ENCODE results near the gene DOCK9. TPM values are rescaled to one million over a fixed set of nuclear protein-coding genes. Genes with fewer than 3 reads are reported as not detected.

Gene DOCK9
- polyA plus RNA-seq, 1 donor (not counting 4 experiments of a cell fraction or from before 2014, with no cell fraction given), result 110 TPM

- dilution Hi-C loops (cut with MboI; ENCODE audit: extremely low pct_ligation_motif_present, low sequenced_read_pairs), result no loop called here
- H2AFZ ChIP-seq (ENCODE audit: control insufficient read depth, low read length), result no peak overlapping the region
Observed at GRCh38 chr13:98958443-98958794, 19.4 kb downstream of the DOCK9 start.

GRCh38 chr13:98957731-98958442 is 20.0 kb downstream of the DOCK9 start:
- Histone ChIP-seq H3K27ac (ENCODE audit: control insufficient read depth, insufficient read depth, low read length) (peak overlapping the region; percentile 34), H3K9me3 (ENCODE audit: control insufficient read depth, low read depth, low read length) (no peaks in the 10 kb centered on the region), H3K9me1 (ENCODE audit: control insufficient read depth, extremely low read depth, insufficient read depth, low read length) (peaks cover 6% of the 10 kb centered on the region), H3K4me1 (ENCODE audit: control insufficient read depth, extremely low read depth, insufficient read depth, low read length) (peaks cover 30% of the 10 kb centered on the region), H3K27me3 (ENCODE audit: control insufficient read depth, extremely low read depth, insufficient read depth, low read length) (no peaks in the 10 kb centered on the region), H3K79me2 (ENCODE audit: control insufficient read depth, insufficient read depth, low read length) (peaks cover 65% of the 10 kb centered on the region), H3K36me3 (ENCODE audit: control insufficient read depth in 2 of 2, extremely low read depth in 1 of 2, insufficient read depth in 2 of 2, low read length in 2 of 2) (peaks cover 3 to 7% of the 10 kb centered on the region in 2 experiments), H3K9ac (ENCODE audit: control insufficient read depth, extremely low read depth, insufficient read depth, low read length) (peak overlapping the region; percentile 9), H3K4me2 (ENCODE audit: control insufficient read depth, extremely low read depth, insufficient read depth, low read depth, low read length) (no peak overlapping the region), H3K4me3 (ENCODE audit: control insufficient read depth in 2 of 3, extremely low read depth in 1 of 3, insufficient read depth in 2 of 3, low read depth in 1 of 3, low read length in 3 of 3) (no peak overlapping the region), H4K20me1 (ENCODE audit: control insufficient read depth, extremely low read depth, insufficient read depth, low read length) (no peaks in the 10 kb centered on the region), H2AFZ (ENCODE audit: control insufficient read depth, low read length) (no peak overlapping the region)
- peak; percentile 36 for FAIRE-seq
- dilution Hi-C loops (cut with MboI; ENCODE audit: extremely low pct_ligation_motif_present, low sequenced_read_pairs), result no loop called here
- TF ChIP-seq EZH2 (IDR thresholded peaks at IDR 0.05; ENCODE audit: low read length), result no peak
- no peak for TF ChIP-seq CTCF (optimal IDR thresholded peaks at IDR 0.05 in 1 of 3, IDR thresholded peaks at IDR 0.05 in 1 of 3, conservative IDR thresholded peaks at IDR 0.05 in 1 of 3; ENCODE audit: extremely low read depth in 1 of 3, insufficient read depth in 2 of 3, low read length in 3 of 3)
- no peak for DNase-seq (ENCODE audit: low read depth, low spot score)

More at GRCh38 chr13:98958443-98958794, 19.4 kb downstream of the DOCK9 start:
- DNase-seq (ENCODE audit: low read depth, low spot score), result no peak
- H3K4me3 ChIP-seq (ENCODE audit: control insufficient read depth in 2 of 3, extremely low read depth in 1 of 3, insufficient read depth in 2 of 3, low read depth in 1 of 3, low read length in 3 of 3), result no peak overlapping the region
- H4K20me1 ChIP-seq (ENCODE audit: control insufficient read depth, extremely low read depth, insufficient read depth, low read length), result no peaks in the 10 kb centered on the region
- H3K27ac ChIP-seq (ENCODE audit: control insufficient read depth, insufficient read depth, low read length), result no peak overlapping the region
- H3K4me2 ChIP-seq (ENCODE audit: control insufficient read depth, extremely low read depth, insufficient read depth, low read depth, low read length), result no peak overlapping the region
- no peaks in the 10 kb centered on the region for H3K9me3 ChIP-seq (ENCODE audit: control insufficient read depth, low read depth, low read length)
- FAIRE-seq, result no peak
- no peaks in the 10 kb centered on the region for H3K27me3 ChIP-seq (ENCODE audit: control insufficient read depth, extremely low read depth, insufficient read depth, low read length)
- no peak overlapping the region for H3K9ac ChIP-seq (ENCODE audit: control insufficient read depth, extremely low read depth, insufficient read depth, low read length)
- H3K9me1 ChIP-seq (ENCODE audit: control insufficient read depth, extremely low read depth, insufficient read depth, low read length), result peaks cover 6% of the 10 kb centered on the region
- H3K4me1 ChIP-seq (ENCODE audit: control insufficient read depth, extremely low read depth, insufficient read depth, low read length), result peaks cover 30% of the 10 kb centered on the region
- peaks cover 70% of the 10 kb centered on the region for H3K79me2 ChIP-seq (ENCODE audit: control insufficient read depth, insufficient read depth, low read length)
- no peak for TF ChIP-seq EZH2 (IDR thresholded peaks at IDR 0.05; ENCODE audit: low read length)
- no peak for TF ChIP-seq CTCF (optimal IDR thresholded peaks at IDR 0.05 in 1 of 3, IDR thresholded peaks at IDR 0.05 in 1 of 3, conservative IDR thresholded peaks at IDR 0.05 in 1 of 3; ENCODE audit: extremely low read depth in 1 of 3, insufficient read depth in 2 of 3, low read length in 3 of 3)
- H3K36me3 ChIP-seq (ENCODE audit: control insufficient read depth in 2 of 2, extremely low read depth in 1 of 2, insufficient read depth in 2 of 2, low read length in 2 of 2), result peaks cover 3 to 9% of the 10 kb centered on the region in 2 experiments

Measured in keratinocyte (primary cell).